Activated CD4-positive, alpha-beta T cell treated with anti-CD3 and anti-CD28 coated beads, Interleukin-2, Interleukin-4, amounts not matched to agents 100 ng/mL and 50 ng/mL, durations not matched to agents 16 hours and 8 hours (primary cell): Measurements from ENCODE around the gene ZBTB16.

Source experiments
- DNase-seq: peaks from one replicate; pipeline ENCODE4 v3.0.0-alpha.2; 2020; ENCODE audit warnings: low spot score

ZBTB16 gene

DNA sequence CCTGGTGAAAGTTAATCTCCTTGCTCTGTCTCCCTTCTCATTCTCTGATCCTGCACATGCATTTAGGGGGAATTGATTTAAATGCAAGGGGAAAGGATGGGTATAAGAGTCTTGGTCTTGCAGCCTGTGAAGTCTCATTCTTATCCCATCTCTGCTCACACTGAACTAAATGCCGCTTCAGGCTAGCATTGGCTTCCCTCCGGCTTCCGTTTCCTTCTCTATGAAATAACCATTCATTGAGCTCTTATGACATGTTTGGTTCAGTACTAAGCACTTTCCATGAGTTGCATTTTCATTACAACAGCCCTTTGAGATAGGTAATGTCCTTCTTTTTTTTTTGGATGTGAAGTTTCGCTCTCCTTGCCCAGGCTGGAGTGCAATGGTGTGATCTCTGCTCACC is 5.6 kb downstream of the ZBTB16 start:
- no peak for DNase-seq

GRCh38 chr11:114066046-114066648 is 6.6 kb downstream of the ZBTB16 start:
- no peak for DNase-seq

DNA sequence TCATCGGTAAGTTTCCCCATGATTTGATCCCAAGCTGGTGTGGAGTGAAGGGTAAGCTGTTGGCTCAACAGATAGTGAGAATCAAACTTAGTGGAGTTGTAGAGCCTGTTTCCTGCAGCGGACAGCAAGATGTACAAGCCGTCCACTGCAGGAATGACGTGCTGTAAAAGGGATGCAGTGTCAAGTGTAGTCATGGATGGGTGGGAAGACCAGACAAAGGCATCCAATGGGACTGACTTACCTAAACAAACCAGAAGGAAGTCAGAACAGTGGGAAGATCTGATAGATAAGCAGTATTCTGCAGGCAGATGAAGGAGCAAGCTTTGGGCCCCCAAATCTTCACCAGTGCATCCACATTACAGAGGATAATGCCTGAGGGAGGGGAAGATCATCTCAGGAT is 8.8 kb downstream of the ZBTB16 start:
- no peak for DNase-seq

- no peak for DNase-seq
Measured at GRCh38 chr11:114070464-114071139, 11.1 kb downstream of the ZBTB16 start.

- no peak for DNase-seq
Measured at GRCh38 chr11:114073007-114073827, 13.7 kb downstream of the ZBTB16 start.

DNA sequence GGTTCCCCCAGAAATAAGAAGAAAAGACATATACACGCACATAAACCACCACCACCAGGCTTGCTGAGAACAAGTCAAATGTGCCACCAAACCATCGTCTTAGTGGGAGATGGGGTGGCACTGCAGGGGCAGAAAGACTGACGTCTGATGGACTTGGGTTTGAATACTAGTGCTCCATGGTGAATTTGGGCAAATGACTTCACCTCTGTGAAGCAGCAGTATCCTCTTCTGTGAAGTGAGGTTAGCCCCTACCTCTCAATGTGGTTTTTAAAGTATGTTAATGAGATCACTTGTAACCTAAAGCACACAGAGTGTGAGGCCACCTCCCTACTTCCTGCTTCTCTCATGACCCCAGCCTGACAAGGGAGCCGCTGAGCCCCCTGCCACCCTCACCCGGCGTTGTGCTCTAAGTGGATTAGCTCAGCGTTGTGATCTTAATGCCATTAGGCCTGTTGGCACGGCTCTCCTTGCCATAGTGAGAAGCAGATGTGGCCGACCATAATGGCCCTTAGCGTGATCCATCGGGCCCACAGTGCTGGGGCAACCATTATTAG is 14.4 kb downstream of the ZBTB16 start:
- no peak for DNase-seq

GRCh38 chr11:114074546-114075343 is 15.2 kb downstream of the ZBTB16 start:
- no peak for DNase-seq

DNA sequence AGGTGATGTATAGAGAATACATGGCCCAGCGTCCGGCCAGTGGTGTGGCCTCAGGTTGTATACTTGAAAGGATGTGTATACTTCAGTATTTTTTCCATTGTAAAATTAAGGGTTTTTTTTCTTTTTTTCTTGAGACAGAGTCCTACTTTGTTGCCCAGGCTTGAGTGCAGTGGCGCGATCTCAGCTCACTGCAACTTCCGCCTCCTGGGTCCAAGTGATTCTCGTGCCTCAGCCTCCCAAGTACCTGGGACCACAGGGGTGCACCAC is 15.8 kb downstream of the ZBTB16 start:
- DNase-seq: no peak

GRCh38 chr11:114075891-114076441 is 16.5 kb downstream of the ZBTB16 start:
- no peak for DNase-seq

GRCh38 chr11:114076921-114077331 is 17.4 kb downstream of the ZBTB16 start:
- no peak for DNase-seq

DNA sequence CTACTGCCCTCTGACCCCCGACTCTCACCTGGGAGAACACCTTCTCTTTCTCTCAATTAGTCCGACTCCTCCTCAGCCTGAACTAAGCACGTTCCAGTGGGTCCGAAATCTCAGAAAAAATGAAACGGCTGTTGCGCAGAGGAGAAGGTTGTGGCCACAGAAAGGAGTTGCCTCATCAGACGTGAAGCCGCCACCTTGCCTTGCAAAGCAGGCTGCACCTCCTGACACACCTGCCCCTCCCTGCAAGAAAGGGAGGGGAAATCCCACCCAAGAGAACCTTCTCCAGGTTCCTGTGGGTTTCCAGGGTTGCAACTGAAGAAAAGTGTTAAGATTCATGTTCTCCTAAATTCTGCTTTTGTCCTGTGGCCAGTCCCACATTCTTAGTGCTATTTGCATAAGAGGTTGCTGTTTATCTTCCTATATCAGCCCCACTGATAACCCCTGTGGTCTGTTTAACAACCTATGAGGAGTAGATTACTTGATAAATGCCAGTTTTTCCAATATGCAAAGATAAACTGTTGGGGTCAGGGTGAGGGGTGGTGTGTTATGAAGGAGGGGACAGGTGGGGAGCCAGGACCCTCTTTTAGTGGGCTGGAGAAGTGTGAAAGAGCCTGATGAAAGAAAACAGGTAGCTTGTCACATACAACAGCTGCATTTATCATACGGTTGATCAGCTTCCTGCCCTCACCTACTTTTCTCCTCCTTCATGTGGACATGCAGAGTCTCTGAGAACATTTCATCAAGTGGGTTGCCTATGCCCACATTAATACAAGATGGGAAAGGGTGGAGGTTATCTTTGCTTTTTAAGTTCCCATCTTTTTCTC is 18.2 kb downstream of the ZBTB16 start:
- DNase-seq: no peak

GRCh38 chr11:114078423-114078822 is 18.9 kb downstream of the ZBTB16 start:
- DNase-seq: no peak

GRCh38 chr11:114079511-114080065 is 20.1 kb downstream of the ZBTB16 start:
- no peak for DNase-seq

DNA sequence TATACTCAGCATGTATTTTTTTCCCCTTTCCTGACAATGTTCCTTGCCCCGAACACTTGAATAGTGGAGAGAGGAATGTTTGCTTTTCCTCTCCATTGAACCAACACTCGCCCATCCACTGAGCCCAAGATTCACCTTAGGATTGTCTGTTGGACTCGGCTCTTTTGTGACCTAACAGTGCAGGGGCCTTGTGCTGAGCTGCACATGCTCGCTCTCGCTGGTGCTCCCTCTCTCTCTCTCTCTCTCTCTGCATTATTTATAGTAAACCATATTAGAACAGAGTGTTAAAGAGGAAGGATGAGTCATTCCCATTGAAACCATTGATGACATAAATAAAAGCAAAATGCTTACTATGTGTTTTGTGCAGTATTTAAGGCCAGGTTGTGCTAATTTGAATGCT is 20.7 kb downstream of the ZBTB16 start:
- no peak for DNase-seq

- DNase-seq: no peak
Measured at GRCh38 chr11:114080769-114081168, 21.3 kb downstream of the ZBTB16 start.

DNA sequence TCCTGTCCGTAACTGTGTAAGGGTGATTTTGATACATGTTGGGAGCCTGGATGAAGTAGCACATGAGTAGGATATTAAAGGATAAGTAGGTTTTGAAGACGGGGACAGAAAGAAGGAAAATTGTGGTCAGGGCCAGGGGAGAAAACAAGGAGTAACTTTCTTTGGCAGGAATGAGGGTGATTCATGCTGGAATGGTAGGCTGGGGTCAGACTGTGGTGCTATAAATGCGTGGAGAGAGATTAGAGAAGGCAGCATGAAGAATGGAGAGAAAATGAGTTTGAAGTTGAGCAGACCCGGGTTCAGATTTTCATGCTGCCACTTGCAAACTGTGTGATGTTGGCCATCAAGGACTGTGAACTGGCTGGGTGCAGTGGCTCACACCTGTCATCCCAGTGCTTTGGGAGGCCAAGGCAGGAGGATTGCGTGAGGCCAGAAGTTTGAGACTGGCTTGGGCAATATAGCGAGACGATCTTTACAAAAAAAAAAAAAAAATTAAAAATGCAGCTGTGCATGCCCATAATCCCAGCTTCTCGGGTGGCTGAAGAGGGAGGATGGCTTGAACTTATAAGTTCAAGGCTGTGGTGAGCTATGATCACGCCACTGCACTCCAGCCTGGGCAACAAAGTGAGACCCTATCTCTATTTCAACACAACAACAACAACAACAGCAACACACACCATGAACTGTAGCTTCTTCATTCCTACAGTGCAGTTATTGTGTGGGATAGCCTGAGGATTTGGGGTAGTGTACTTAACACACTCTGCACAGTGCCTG is 22.3 kb downstream of the ZBTB16 start:
- DNase-seq: no peak

- DNase-seq: no peak
Measured at GRCh38 chr11:114082415-114082748, 22.9 kb downstream of the ZBTB16 start.

- no peak for DNase-seq
Measured at GRCh38 chr11:114082767-114083181, 23.3 kb downstream of the ZBTB16 start.

DNA sequence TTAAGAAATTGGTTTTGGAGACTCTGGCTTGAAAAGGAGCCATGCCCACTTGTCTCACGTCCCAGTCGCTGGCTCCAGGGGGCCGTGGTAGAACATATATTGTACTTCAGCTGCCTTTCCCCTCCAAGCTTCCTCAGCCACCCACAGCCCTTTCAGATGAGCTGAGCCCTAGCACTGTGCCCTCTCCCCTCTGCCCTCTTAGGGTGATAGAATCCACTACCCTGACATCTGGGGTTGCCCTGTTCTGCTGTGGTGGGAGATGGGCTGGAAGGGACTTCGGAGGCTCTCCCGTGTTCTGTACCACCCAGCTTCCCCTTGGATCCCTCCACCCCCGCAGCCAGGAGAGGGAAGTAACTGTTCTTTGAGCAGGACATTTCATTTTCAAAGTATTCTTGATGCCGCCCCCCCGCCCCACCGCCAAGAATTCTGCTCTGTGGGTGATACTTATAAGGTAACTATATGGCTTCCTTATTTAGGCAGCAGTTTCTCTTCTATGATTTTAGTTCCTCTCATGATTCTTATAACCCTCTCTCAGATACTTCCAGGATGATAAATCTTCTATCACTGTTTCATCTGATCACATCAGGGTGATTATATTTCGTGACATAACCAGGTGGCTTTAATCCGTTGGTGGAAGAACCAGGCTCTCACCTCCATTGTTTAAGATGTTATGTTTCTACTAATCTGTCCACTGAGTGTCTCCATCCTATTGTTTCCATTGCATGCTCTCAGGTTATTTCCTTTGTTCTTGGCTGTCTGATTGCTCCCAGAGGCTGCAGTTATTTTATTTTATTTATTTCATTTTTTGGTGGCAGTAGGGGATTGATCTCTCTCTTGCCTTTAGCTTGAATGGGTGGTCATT is 24.1 kb downstream of the ZBTB16 start:
- DNase-seq: no peak
